ENCODE measurements around the gene COX7A2L.

The COX7A2L gene

DNA sequence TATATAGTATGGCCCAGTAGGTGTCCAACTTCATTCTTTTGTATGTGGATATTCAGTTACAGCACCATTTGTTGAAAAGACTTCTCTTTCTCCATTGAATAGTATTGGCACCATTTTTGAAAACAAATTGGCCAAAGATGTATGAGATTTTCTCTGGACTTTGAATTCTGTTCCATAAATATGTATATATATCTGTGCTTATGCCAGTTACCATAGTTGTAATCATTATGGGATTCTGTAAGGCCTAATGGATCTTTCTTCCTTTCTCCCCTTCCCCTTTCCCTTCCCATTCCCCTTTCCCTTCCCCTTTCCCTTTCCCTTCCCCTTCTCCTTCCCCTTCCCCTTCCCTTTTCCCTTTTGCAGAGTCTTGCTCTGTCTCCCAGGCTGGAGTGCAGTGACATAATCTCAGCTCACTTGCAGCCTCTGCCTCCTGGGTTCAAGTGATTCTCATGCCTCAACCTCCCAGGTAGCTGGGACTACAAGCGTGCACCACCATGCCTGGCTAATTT lies 51.0 kb downstream of the COX7A2L start:
- no peak for DNase-seq (ENCODE audit: low read depth, low spot score)
- Histone ChIP-seq H3K9me3 (ENCODE audit: low read depth, low read length) (no peaks in the 10 kb centered on the region), H3K27ac (no peak overlapping the region), H3K4me3 (no peak overlapping the region), H3K9ac (ENCODE audit: insufficient read length) (no peak overlapping the region), H3K36me3 (ENCODE audit: insufficient read depth, low read length) (peaks cover 19% of the 10 kb centered on the region)
- no peak for TF ChIP-seq POLR2AphosphoS5 (IDR thresholded peaks at IDR 0.05; ENCODE audit: borderline replicate concordance, low read depth, low read length)
- no peak for TF ChIP-seq EZH2 (IDR thresholded peaks at IDR 0.05)
- no peak for TF ChIP-seq FOXP2 (optimal IDR thresholded peaks at IDR 0.05; ENCODE audit: control extremely low read depth, extremely low read length, insufficient read depth)

DNA sequence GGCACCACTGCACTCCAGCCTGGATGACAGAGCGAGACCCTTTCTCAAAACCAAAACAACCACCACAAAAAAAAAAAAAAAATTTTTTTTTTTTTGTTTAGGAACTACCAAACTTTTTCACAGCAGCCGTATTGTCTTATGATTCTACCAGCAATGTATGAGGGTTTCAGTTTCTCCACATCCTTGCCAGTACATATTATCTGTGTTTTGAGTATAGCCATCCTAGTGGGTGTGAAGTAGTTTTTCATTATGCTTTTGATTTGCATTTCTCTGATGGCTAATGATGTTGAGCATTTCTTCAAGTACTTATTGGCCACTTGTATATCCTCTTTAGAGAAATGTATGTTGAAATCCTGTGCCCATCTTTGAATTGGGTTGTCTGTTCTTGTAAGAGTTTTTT lies 51.7 kb downstream of the COX7A2L start:
- DNase-seq (ENCODE audit: low read depth, low spot score), result no peak
- TF ChIP-seq POLR2AphosphoS5 (IDR thresholded peaks at IDR 0.05; ENCODE audit: borderline replicate concordance, low read depth, low read length), result no peak
- no peak for TF ChIP-seq FOXP2 (optimal IDR thresholded peaks at IDR 0.05; ENCODE audit: control extremely low read depth, extremely low read length, insufficient read depth)
- no peak for TF ChIP-seq EZH2 (IDR thresholded peaks at IDR 0.05)
- Histone ChIP-seq H3K27ac (no peak overlapping the region), H3K36me3 (ENCODE audit: insufficient read depth, low read length) (peaks cover 23% of the 10 kb centered on the region), H3K9ac (ENCODE audit: insufficient read length) (no peak overlapping the region), H3K4me3 (no peak overlapping the region), H3K9me3 (ENCODE audit: low read depth, low read length) (no peaks in the 10 kb centered on the region)

DNA sequence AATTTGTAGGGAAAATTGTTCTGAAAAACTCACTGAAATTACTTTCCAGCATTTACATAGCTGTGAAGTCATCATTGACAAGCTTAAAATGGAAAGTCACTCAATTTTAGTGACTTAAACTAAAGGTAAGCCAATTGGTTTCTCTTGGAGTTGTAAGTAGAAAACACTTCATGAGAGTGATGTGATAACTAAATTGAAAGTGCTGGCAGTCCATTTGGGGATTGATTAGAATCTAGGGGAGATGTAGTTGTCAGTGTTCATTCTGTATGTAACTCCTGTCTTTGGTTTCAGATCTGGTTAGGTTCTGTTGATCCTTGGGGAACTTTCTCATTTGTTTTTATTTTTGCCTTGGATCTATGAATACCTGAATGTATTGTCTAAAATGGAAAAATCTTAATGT lies 53.8 kb downstream of the COX7A2L start:
- Histone ChIP-seq H3K9me3 (ENCODE audit: low read depth, low read length) (no peaks in the 10 kb centered on the region), H3K36me3 (ENCODE audit: insufficient read depth, low read length) (peaks cover 39% of the 10 kb centered on the region), H3K9ac (ENCODE audit: insufficient read length) (no peak overlapping the region), H3K27ac (no peak overlapping the region), H3K4me3 (no peak overlapping the region)
- no peak for DNase-seq (ENCODE audit: low read depth, low spot score)
- TF ChIP-seq EZH2 (IDR thresholded peaks at IDR 0.05) (no peak), FOXP2 (optimal IDR thresholded peaks at IDR 0.05; ENCODE audit: control extremely low read depth, extremely low read length, insufficient read depth) (no peak), POLR2AphosphoS5 (IDR thresholded peaks at IDR 0.05; ENCODE audit: borderline replicate concordance, low read depth, low read length) (no peak)

DNA sequence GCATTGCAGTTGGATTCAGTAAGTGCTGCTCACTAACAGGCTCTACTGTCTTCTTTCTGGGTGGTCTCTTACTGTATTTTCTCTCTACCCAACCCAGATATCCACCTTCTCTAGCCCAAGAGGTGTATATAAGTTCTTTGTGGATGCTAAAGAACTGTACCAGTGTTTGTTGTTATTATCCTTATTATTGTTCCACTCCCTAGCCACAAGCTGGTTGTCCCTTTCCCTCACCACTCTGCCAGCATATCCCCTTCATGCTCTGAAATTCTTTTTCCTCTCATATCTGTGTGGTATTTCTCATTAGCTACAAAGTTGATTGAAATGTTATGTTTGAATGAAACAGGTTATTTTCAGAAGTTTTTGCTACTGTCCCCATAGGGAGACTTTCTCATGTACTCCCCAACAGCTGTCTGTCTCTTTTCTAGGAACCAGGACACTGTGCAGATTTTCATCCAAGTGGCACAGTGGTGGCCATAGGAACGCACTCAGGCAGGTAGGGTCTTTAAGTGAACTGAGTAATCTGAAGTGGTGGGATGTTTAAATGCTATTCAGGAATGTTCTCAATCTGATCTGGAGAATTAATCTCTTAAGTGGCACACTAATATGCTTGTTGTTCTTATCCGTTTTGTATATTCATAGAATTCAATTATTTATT lies 56.8 kb downstream of the COX7A2L start:
- Histone ChIP-seq H3K4me3 (no peak overlapping the region), H3K36me3 (ENCODE audit: insufficient read depth, low read length) (peaks cover 45% of the 10 kb centered on the region), H3K27ac (no peak overlapping the region), H3K9me3 (ENCODE audit: low read depth, low read length) (no peaks in the 10 kb centered on the region), H3K9ac (ENCODE audit: insufficient read length) (no peak overlapping the region)
- TF ChIP-seq EZH2 (IDR thresholded peaks at IDR 0.05) (no peak), FOXP2 (optimal IDR thresholded peaks at IDR 0.05; ENCODE audit: control extremely low read depth, extremely low read length, insufficient read depth) (no peak), POLR2AphosphoS5 (IDR thresholded peaks at IDR 0.05; ENCODE audit: borderline replicate concordance, low read depth, low read length) (no peak)
- no peak for DNase-seq (ENCODE audit: low read depth, low spot score)

DNA sequence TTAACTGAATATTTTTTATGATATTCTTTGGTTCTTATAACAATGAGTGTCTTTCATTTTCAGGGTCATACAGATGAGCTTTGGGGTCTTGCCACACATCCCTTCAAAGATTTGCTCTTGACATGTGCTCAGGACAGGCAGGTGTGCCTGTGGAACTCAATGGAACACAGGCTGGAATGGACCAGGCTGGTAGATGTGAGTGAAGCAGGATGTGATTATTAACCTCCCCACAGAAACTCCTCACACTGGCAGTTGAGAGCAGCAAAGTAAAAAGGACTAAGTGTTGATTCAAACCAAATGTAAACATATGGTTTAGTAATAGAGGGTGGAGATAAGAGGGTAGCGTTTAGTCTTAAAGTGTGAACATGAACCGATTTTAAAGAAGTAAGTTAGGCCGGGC lies 57.8 kb downstream of the COX7A2L start:
- Histone ChIP-seq H3K36me3 (ENCODE audit: insufficient read depth, low read length) (peaks cover 48% of the 10 kb centered on the region), H3K27ac (no peak overlapping the region), H3K4me3 (no peak overlapping the region), H3K9me3 (ENCODE audit: low read depth, low read length) (no peaks in the 10 kb centered on the region), H3K9ac (ENCODE audit: insufficient read length) (no peak overlapping the region)
- TF ChIP-seq FOXP2 (optimal IDR thresholded peaks at IDR 0.05; ENCODE audit: control extremely low read depth, extremely low read length, insufficient read depth) (no peak), EZH2 (IDR thresholded peaks at IDR 0.05) (no peak), POLR2AphosphoS5 (IDR thresholded peaks at IDR 0.05; ENCODE audit: borderline replicate concordance, low read depth, low read length) (no peak)
- no peak for DNase-seq (ENCODE audit: low read depth, low spot score)

- H3K27ac ChIP-seq, result no peak overlapping the region
- no peak overlapping the region for H3K4me3 ChIP-seq
- no peak for DNase-seq (ENCODE audit: low read depth, low spot score)
- no peaks in the 10 kb centered on the region for H3K9me3 ChIP-seq (ENCODE audit: low read depth, low read length)
- H3K36me3 ChIP-seq (ENCODE audit: insufficient read depth, low read length), result peaks cover 65% of the 10 kb centered on the region
- no peak overlapping the region for H3K9ac ChIP-seq (ENCODE audit: insufficient read length)
- TF ChIP-seq POLR2AphosphoS5 (IDR thresholded peaks at IDR 0.05; ENCODE audit: borderline replicate concordance, low read depth, low read length), result no peak
- TF ChIP-seq EZH2 (IDR thresholded peaks at IDR 0.05), result no peak
- TF ChIP-seq FOXP2 (optimal IDR thresholded peaks at IDR 0.05; ENCODE audit: control extremely low read depth, extremely low read length, insufficient read depth), result no peak
Measured at GRCh38 chr2:42300527-42300926, 60.5 kb downstream of the COX7A2L start.

Measured in SK-N-MC (cell line).